Measurements from ENCODE around the gene SIK2. TPM values are rescaled to one million over a fixed set of nuclear protein-coding genes. Genes with fewer than 3 reads are reported as not detected.
A peak's percentile ranks its signal among the peaks of the same experiment; 100 is the strongest.

SIK2 gene
- total RNA-seq, 1 donor from 2014 or later = 26.3 TPM

- Histone ChIP-seq H3K9me3 (no peaks in the 10 kb centered on the region), H3K36me3 (peaks cover 42% of the 10 kb centered on the region), H3K4me1 (peaks cover 42% of the 10 kb centered on the region), H3K27ac (peak overlapping the region; percentile 69), H3K27me3 (ENCODE audit: low read depth) (no peaks in the 10 kb centered on the region), H3K4me3 (no peak overlapping the region)
- ATAC-seq (no peak), DNase-seq (no peak)
- no peak for TF ChIP-seq CTCF (IDR thresholded peaks at IDR 0.05)
- intact Hi-C loops (cut with DNase I) = no loop called here
Measured at GRCh38 chr11:111729071-111729830, 127.0 kb downstream of the SIK2 start.

GRCh38 chr11:111729831-111730311 is 127.6 kb downstream of the SIK2 start:
- no peak overlapping the region for H3K4me3 ChIP-seq
- intact Hi-C loops (cut with DNase I) = no loop called here
- no peak for DNase-seq
- H3K27ac ChIP-seq = peak overlapping the region; percentile 69
- no peaks in the 10 kb centered on the region for H3K27me3 ChIP-seq (ENCODE audit: low read depth)
- TF ChIP-seq CTCF (IDR thresholded peaks at IDR 0.05) = no peak
- H3K36me3 ChIP-seq = peaks cover 36% of the 10 kb centered on the region
- no peak for ATAC-seq
- peaks cover 48% of the 10 kb centered on the region for H3K4me1 ChIP-seq
- H3K9me3 ChIP-seq = no peaks in the 10 kb centered on the region

- intact Hi-C loops (cut with DNase I) = no loop called here
- Histone ChIP-seq H3K27me3 (ENCODE audit: low read depth) (no peaks in the 10 kb centered on the region), H3K36me3 (peaks cover 24% of the 10 kb centered on the region), H3K27ac (peak overlapping the region; percentile 90), H3K9me3 (no peaks in the 10 kb centered on the region), H3K4me1 (peaks cover 58% of the 10 kb centered on the region), H3K4me3 (no peak overlapping the region)
- TF ChIP-seq CTCF (IDR thresholded peaks at IDR 0.05) = no peak
- no peak for DNase-seq
- peak in 1 of 2 donors; percentile 15 for ATAC-seq
Measured at GRCh38 chr11:111730871-111731591, 128.8 kb downstream of the SIK2 start.

- no peak for ATAC-seq
- intact Hi-C loops (cut with DNase I) = no loop called here
- Histone ChIP-seq H3K36me3 (peaks cover 16% of the 10 kb centered on the region), H3K9me3 (no peaks in the 10 kb centered on the region), H3K27ac (peak overlapping the region; percentile 90), H3K4me3 (no peak overlapping the region), H3K27me3 (ENCODE audit: low read depth) (no peaks in the 10 kb centered on the region), H3K4me1 (peaks cover 66% of the 10 kb centered on the region)
- DNase-seq = no peak
- no peak for TF ChIP-seq CTCF (IDR thresholded peaks at IDR 0.05)
Measured at GRCh38 chr11:111731821-111732220, 129.6 kb downstream of the SIK2 start.

GRCh38 chr11:111733016-111733415 is 130.8 kb downstream of the SIK2 start:
- Histone ChIP-seq H3K27me3 (ENCODE audit: low read depth) (no peaks in the 10 kb centered on the region), H3K36me3 (peaks cover 4% of the 10 kb centered on the region), H3K9me3 (no peaks in the 10 kb centered on the region), H3K4me1 (peaks cover 78% of the 10 kb centered on the region), H3K27ac (peak overlapping the region; percentile 90), H3K4me3 (no peak overlapping the region)
- no peak for TF ChIP-seq CTCF (IDR thresholded peaks at IDR 0.05)
- no peak for DNase-seq
- intact Hi-C loops (cut with DNase I) = no loop called here
- peak; percentile 23 to 35 for ATAC-seq

All from lower lobe of right lung (tissue), 2 donors.